GM23248 (cell line): ENCODE results near the gene TTLL3. TPM values are rescaled to one million over a fixed set of nuclear protein-coding genes. Genes with fewer than 3 reads are reported as not detected.

Experiments used
- DNase-seq: peaks from one replicate; pipeline ENCODE4 v3.0.0-alpha.2; 2015
- H2AFZ ChIP-seq: fragments of 200-600 bp; sonication (generic); 2 replicates; pipeline ENCODE4 v1.6.1; 2016; ENCODE audit warnings: antibody characterized with exemption
- H3F3A ChIP-seq: fragments of 200-600 bp; sonication (generic); 2 replicates; pipeline ENCODE4 v1.6.1; 2016; ENCODE audit warnings: mild to moderate bottlenecking, antibody characterized with exemption, mixed run types; ENCODE audit not compliant: insufficient read depth
- H3K27ac ChIP-seq: fragments of 200-600 bp; sonication (generic); 2 replicates; pipeline ENCODE4 v1.5.1; 2016; ENCODE audit warnings: mild to moderate bottlenecking
- H3K27me3 ChIP-seq: fragments of 200-600 bp; sonication (generic); replicated peaks from 2 replicates; pipeline ENCODE4 v1.6.1; 2016; ENCODE audit warnings: mild to moderate bottlenecking; ENCODE audit not compliant: insufficient read depth
- H3K36me3 ChIP-seq: fragments of 200-600 bp; sonication (generic); 2 replicates; pipeline ENCODE4 v1.6.1; 2016; ENCODE audit warnings: low read depth, mild to moderate bottlenecking
- H3K4me1 ChIP-seq: fragments of 200-600 bp; sonication (generic); 2 replicates; pipeline ENCODE4 v1.6.1; 2016; ENCODE audit warnings: mild to moderate bottlenecking; ENCODE audit not compliant: insufficient read depth
- H3K4me2 ChIP-seq: fragments of 200-600 bp; sonication (generic); one replicate; pipeline ENCODE4 v1.6.1; 2016; ENCODE audit warnings: mild to moderate bottlenecking; ENCODE audit not compliant: unreplicated experiment
- H3K4me3 ChIP-seq: fragments of 200-600 bp; sonication (generic); 2 replicates; pipeline ENCODE4 v1.5.1; 2016; ENCODE audit warnings: mild to moderate bottlenecking
- H3K79me2 ChIP-seq: fragments of 200-600 bp; sonication (generic); 2 replicates; pipeline ENCODE4 v1.6.1; 2016; ENCODE audit warnings: mild to moderate bottlenecking; ENCODE audit not compliant: insufficient read depth
- H3K9ac ChIP-seq: fragments of 200-600 bp; sonication (generic); 2 replicates; pipeline ENCODE4 v1.6.1; 2016; ENCODE audit warnings: mild to moderate bottlenecking
- H3K9me2 ChIP-seq: fragments of 200-600 bp; sonication (generic); 2 replicates; pipeline ENCODE4 v1.6.1; 2016; ENCODE audit warnings: mixed run types, mild to moderate bottlenecking, moderate library complexity; ENCODE audit not compliant: insufficient read depth
- H3K9me3 ChIP-seq: fragments of 200-600 bp; sonication (generic); one replicate; pipeline ENCODE4 v1.6.1; 2017; ENCODE audit warnings: low read depth
- H4K20me1 ChIP-seq: fragments of 200-600 bp; sonication (generic); 2 replicates; pipeline ENCODE4 v1.6.0; 2016; ENCODE audit not compliant: insufficient read depth
- EZH2 ChIP-seq: fragments of 200-600 bp; sonication (generic); IDR thresholded peaks from 2 replicates; pipeline ENCODE4 v1.6.1; 2018; ENCODE audit warnings: antibody characterized with exemption, mild to moderate bottlenecking; ENCODE audit not compliant: insufficient read depth, poor library complexity, severe bottlenecking
- EZH2phosphoT487 ChIP-seq: fragments of 200-600 bp; sonication (generic); IDR thresholded peaks from 2 replicates; pipeline ENCODE4 v1.6.1; 2018; ENCODE audit warnings: antibody characterized with exemption, moderate library complexity, mild to moderate bottlenecking, low read depth; ENCODE audit not compliant: insufficient read depth
- WGBS, 2 experiments: methylation state at CpG; one replicate each; pipeline ENCODE4 v1.1.6; 2015 to 2017; ENCODE audit warnings: low lambda C conversion rate in 2 of 2, low coverage in 1 of 2; ENCODE audit errors: missing lambda C conversion rate in 2 of 2; 5-methylcytosine and 5-hydroxymethylcytosine counted together
- in situ Hi-C: fragments of 300-500 bp; cut with MboI; formaldehyde crosslinking; loops from 2 replicates; pipeline ENCODE4 v1.15.0; 2020
- polyA plus RNA-seq: library from polyadenylated mRNA; unstranded; fragments of >200 nt; fragmentation: Nextera tagmentation; extraction: Ambion mirVana; gene quantifications from 2 replicates; pipeline ENCODE4 v1.2.1, GENCODE V29; 2016
- total RNA-seq: library from RNA; depleted of rRNA; stranded (reverse); fragments of >200 nt; shearing (Covaris generic); gene quantifications from 2 replicates; pipeline ENCODE4 v1.2.3, GENCODE V29; 2014

Gene TTLL3
- total and polyA plus RNA-seq, 2 experiments from 2014 or later, result 26.9 to 30.3 TPM

DNA sequence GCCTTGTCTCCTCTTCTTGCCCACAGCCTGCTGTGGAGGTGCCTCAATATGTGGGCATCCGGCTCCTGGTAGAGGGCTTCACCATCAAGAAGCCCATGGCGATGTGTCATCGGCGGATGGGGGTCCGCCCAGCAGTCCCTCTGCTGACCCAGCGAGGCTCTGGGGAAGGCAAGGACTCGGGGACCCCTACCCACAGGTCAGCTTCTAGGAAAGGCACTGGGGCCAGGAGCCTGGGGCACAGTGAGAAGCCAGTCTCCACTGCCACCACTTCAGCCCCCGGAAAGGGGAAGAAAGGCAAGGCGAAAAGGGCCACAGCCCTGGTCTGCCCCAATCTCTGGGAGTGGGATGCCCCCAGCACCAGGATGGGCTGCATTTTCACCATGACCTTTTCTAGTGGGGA is 23.0 kb downstream of the TTLL3 start:
- 90% methylated on average over 9 of the region's 9 CpGs for WGBS, 2 experiments
- in situ Hi-C loops, result no loop called here

DNA sequence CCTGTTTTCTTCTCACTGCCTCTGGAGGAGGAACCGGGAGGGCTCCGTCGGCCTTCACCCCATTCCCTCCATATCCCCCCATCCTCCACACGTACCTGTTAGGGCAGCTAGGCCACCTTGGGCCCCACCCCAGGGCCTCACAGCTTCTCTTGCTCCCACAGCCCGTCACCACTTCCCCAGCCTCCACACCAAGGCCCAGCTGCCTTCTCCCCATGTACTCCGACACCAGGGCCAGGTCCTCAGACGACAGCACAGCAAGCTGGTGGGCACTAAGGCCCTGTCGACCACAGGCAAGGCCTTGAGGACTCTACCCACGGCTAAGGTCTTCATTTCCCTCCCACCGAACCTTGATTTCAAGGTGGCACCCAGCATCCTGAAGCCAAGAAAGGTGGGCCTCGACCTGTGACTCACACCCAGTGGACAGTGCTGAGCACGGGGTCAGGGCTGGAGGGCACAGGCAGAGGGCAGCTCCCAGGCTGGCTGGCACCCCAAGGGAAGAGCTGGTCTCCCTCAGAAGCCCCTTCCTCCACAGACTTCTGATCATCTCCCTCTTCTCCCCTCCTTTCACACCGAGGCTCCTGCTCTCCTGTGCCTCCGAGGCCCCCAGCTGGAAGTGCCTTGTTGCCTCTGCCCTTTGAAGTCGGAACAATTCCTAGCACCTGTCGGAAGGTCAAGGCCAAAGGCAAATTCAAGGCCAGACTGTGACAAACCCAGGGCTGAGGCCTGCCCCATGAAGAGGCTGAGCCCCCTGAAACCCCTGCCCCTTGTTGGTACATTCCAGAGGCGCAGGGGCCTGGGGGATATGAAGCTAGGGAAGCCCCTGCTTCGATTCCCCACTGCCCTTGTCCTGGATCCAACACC is 24.7 kb downstream of the TTLL3 start:
- Histone ChIP-seq H4K20me1 (no peaks in the 10 kb centered on the region), H3K79me2 (no peaks in the 10 kb centered on the region), H3K4me3 (no peak overlapping the region), H3K9me3 (no peaks in the 10 kb centered on the region), H3K4me2 (no peak overlapping the region), H3F3A (0 out of 2 replicates have a peak, but pooled peaks cover 6% of the 10 kb centered on the region), H3K4me1 (no peaks in the 10 kb centered on the region), H3K36me3 (no peaks in the 10 kb centered on the region), H3K27ac (no peak overlapping the region), H3K9me2 (no peaks in the 10 kb centered on the region), H3K9ac (no peak overlapping the region), H2AFZ (no peak overlapping the region), H3K27me3 (no peaks in the 10 kb centered on the region)
- in situ Hi-C loops, result no loop called here
- 72 to 83% methylated on average over 17 to 18 of the region's 18 CpGs for WGBS, 2 experiments
- no peak for TF ChIP-seq EZH2phosphoT487
- TF ChIP-seq EZH2, result no peak
- no peak for DNase-seq

More for the DNA sequence above, 23.0 kb downstream of the TTLL3 start:
- Histone ChIP-seq H3K9me3 (no peaks in the 10 kb centered on the region), H3K4me1 (no peaks in the 10 kb centered on the region), H3K4me2 (no peak overlapping the region), H3K9ac (no peak overlapping the region), H3K4me3 (no peak overlapping the region), H2AFZ (no peak overlapping the region), H3K27me3 (no peaks in the 10 kb centered on the region), H3K79me2 (no peaks in the 10 kb centered on the region), H3K36me3 (peaks cover 7% of the 10 kb centered on the region; the same call in 1 of the 2 replicates), H4K20me1 (no peaks in the 10 kb centered on the region), H3F3A (0 out of 2 replicates have a peak, but pooled peaks cover 6% of the 10 kb centered on the region), H3K9me2 (no peaks in the 10 kb centered on the region), H3K27ac (no peak overlapping the region)
- DNase-seq, result no peak
- TF ChIP-seq EZH2phosphoT487 (no peak), EZH2 (no peak)

DNA sequence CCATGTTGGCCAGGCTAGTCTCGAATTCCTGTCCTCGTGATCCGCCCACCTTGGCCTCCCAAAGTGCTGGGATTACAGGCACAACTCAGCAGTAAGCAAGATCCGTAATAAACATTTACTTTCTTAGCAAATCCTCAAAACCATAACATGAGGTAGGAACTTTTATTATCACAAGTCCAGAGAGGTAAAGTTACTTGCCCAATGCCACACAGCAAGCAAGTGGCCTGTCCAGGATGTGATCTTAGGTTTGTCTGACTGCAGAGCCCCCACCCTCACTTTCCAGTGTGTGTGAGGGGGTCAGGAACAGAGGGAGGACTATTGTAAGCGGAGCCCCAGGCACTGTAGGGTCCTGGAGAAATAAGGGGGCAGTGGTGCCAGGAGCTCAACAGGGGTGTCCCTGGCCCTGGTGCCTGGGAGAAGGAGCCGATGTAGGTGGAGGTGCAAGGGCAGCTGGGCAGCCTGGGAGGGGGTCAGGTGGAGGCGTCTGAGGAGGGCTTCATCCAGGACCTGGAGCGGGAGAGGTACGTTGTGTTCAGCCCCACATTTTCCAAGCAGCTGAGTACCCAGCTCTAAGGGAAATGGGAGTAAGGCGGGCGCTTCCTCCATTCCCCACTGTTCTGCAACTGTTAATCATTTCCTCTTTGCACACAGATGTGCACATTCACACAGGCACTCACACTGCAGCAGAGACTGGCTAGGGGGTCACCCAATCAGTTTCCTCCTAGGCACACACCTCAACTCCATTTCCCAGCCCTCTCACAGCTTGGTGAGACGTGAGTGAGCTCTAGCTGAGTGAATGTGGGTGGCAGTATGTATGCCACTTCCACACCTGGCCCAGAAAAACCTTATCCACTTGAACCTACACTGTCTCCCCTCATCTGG is 27.9 kb downstream of the TTLL3 start:
- Histone ChIP-seq H3K9ac (no peak overlapping the region), H3K27ac (no peak overlapping the region), H3K9me3 (no peaks in the 10 kb centered on the region), H4K20me1 (no peaks in the 10 kb centered on the region), H3F3A (no peaks in the 10 kb centered on the region), H2AFZ (no peak overlapping the region), H3K79me2 (peaks cover 11% of the 10 kb centered on the region), H3K4me2 (no peak overlapping the region), H3K9me2 (no peaks in the 10 kb centered on the region), H3K36me3 (peaks cover 13% of the 10 kb centered on the region; the same call in 1 of the 2 replicates), H3K4me1 (no peaks in the 10 kb centered on the region), H3K4me3 (no peak overlapping the region), H3K27me3 (no peaks in the 10 kb centered on the region)
- TF ChIP-seq EZH2 (no peak), EZH2phosphoT487 (no peak)
- in situ Hi-C loops, result no loop called here
- no peak for DNase-seq
- WGBS, 2 experiments, result 87% methylated on average over 12 of the region's 12 CpGs

DNA sequence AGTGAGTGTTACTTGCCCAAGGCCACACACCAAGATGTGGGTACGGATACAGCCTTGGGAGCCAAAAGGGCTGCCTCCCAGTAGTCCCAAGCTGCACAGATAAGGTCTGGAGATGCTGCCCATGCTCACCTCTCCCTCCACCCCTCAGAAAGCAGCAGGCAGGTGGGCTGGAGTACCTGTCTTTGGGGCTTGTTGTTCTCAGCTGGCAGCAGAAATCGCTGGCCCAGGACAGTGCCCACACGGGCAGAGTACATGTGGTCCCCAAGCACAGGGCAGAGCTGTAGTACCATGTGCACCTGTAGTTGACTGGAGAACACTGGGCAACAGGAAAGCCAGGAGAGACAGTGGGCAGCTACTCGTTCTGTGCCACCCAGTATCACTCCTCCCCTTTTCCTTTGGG is 28.8 kb downstream of the TTLL3 start:
- Histone ChIP-seq H3K9me2 (no peaks in the 10 kb centered on the region), H3K27me3 (no peaks in the 10 kb centered on the region), H3F3A (no peaks in the 10 kb centered on the region; the same call in 1 of the 2 replicates), H3K9me3 (no peaks in the 10 kb centered on the region), H2AFZ (no peak overlapping the region), H3K36me3 (peaks cover 13% of the 10 kb centered on the region; the same call in 1 of the 2 replicates), H3K4me3 (no peak overlapping the region), H3K27ac (no peak overlapping the region), H4K20me1 (no peaks in the 10 kb centered on the region), H3K9ac (no peak overlapping the region), H3K4me2 (no peak overlapping the region), H3K79me2 (peaks cover 13% of the 10 kb centered on the region), H3K4me1 (no peaks in the 10 kb centered on the region)
- in situ Hi-C loops, result no loop called here
- TF ChIP-seq EZH2 (no peak), EZH2phosphoT487 (no peak)
- DNase-seq, result no peak
- WGBS, 2 experiments, result 81% methylated on average over 4 of the region's 4 CpGs
